Activated B cell treated with CpG ODN at 0.5 μM for 24 hours (primary cell): ENCODE data around the gene GPR62. TPM values are rescaled to one million over a fixed set of nuclear protein-coding genes. Genes with fewer than 3 reads are reported as not detected.

Experiments used
- ATAC-seq: fragments of 200-7000 bp; cut with Tn5 transposase; one replicate; pipeline ENCODE4 v1.10.0; 2021; ENCODE audit warnings: low read depth, mild to moderate bottlenecking, moderate library complexity
- CTCF ChIA-PET: fragments of 350-600 bp; sonication (Branson Sonifier 250); formaldehyde crosslinking; loops from one replicate; lab custom pipeline; 2021; ENCODE audit warnings: antibody characterized with exemption; lab: Charles Lee
- POLR2A ChIA-PET: fragments of 350-600 bp; sonication (Branson Sonifier 250); formaldehyde crosslinking; loops from one replicate; lab custom pipeline; 2021; ENCODE audit warnings: antibody characterized with exemption; lab: Charles Lee
- DNase-seq: peaks from one replicate; pipeline ENCODE4 v3.0.0; 2022
- H3K27ac Mint-ChIP-seq: one replicate; pipeline ENCODE4 v1.8.0; 2020; ENCODE audit warnings: mixed read lengths
- H3K27me3 Mint-ChIP-seq: one replicate; pipeline ENCODE4 v1.8.0; 2021; ENCODE audit warnings: mixed read lengths
- H3K36me3 Mint-ChIP-seq: one replicate; pipeline ENCODE4 v1.8.0; 2021; ENCODE audit warnings: low read depth, mixed read lengths
- H3K4me1 Mint-ChIP-seq: one replicate; pipeline ENCODE4 v1.8.0; 2021; ENCODE audit warnings: mixed read lengths
- H3K4me3 Mint-ChIP-seq: one replicate; pipeline ENCODE4 v1.8.0; 2020; ENCODE audit warnings: mild to moderate bottlenecking, mixed read lengths
- H3K9me3 Mint-ChIP-seq: one replicate; pipeline ENCODE4 v1.8.0; 2020; ENCODE audit warnings: mixed read lengths
- intact Hi-C: fragments of 100-400 bp; cut with micrococcal nuclease; formaldehyde crosslinking; loops from one replicate; pipeline ENCODE4 v1.15.1; 2024
- total RNA-seq: library from RNA; stranded (reverse); gene quantifications from 2 replicates; pipeline ENCODE4 v1.2.3, GENCODE V29; 2022
- TF ChIP-seq, protein P1 (sequence below): fragments of 200-600 bp; IDR thresholded peaks from one replicate; pipeline ENCODE4 v1.8.0; 2022; ENCODE audit warnings: antibody characterized with exemption, mild to moderate bottlenecking

GPR62 gene
- total RNA-seq, 1 donor from 2014 or later: not detected

- DNase-seq: no peak
Measured at GRCh38 chr3:51966016-51966415, 10.8 kb downstream of the GPR62 start.

GRCh38 chr3:51966486-51966885, 11.3 kb downstream of the GPR62 start:
- no peak for DNase-seq
- ChIA-PET CTCF (no interaction called here), POLR2A (interaction anchor here (0.6 to 1.8 kb wide), 4 partner anchors 8 to 582 kb away, joined by 3 to 6 read pairs (median 4); partner anchors contain the start of genes ABHD14A, ACY1 and RRP9)
- intact Hi-C loops: no loop called here
- peaks cover 1% of the 10 kb centered on the region for H3K36me3 Mint-ChIP-seq
- H3K27ac Mint-ChIP-seq: no peak overlapping the region
- H3K9me3 Mint-ChIP-seq: no peaks in the 10 kb centered on the region
- peaks cover 5% of the 10 kb centered on the region for H3K27me3 Mint-ChIP-seq
- no peak for ATAC-seq
- H3K4me1 Mint-ChIP-seq: peaks cover 15% of the 10 kb centered on the region
- H3K4me3 Mint-ChIP-seq: peak overlapping the region; percentile 77
- TF ChIP-seq, protein P1, sequence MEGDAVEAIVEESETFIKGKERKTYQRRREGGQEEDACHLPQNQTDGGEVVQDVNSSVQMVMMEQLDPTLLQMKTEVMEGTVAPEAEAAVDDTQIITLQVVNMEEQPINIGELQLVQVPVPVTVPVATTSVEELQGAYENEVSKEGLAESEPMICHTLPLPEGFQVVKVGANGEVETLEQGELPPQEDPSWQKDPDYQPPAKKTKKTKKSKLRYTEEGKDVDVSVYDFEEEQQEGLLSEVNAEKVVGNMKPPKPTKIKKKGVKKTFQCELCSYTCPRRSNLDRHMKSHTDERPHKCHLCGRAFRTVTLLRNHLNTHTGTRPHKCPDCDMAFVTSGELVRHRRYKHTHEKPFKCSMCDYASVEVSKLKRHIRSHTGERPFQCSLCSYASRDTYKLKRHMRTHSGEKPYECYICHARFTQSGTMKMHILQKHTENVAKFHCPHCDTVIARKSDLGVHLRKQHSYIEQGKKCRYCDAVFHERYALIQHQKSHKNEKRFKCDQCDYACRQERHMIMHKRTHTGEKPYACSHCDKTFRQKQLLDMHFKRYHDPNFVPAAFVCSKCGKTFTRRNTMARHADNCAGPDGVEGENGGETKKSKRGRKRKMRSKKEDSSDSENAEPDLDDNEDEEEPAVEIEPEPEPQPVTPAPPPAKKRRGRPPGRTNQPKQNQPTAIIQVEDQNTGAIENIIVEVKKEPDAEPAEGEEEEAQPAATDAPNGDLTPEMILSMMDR: no peak

More at GRCh38 chr3:51966016-51966415, 10.8 kb downstream of the GPR62 start:
- Mint-ChIP-seq H3K27ac (no peak overlapping the region), H3K9me3 (no peaks in the 10 kb centered on the region), H3K4me3 (no peak overlapping the region), H3K36me3 (peaks cover 1% of the 10 kb centered on the region), H3K4me1 (peaks cover 15% of the 10 kb centered on the region), H3K27me3 (peaks cover 5% of the 10 kb centered on the region)
- CTCF ChIA-PET: interaction anchor here (0.7 kb wide), 1 partner anchor 9 kb away, joined by 3 read pairs; the partner anchor contains the start of gene ABHD14A
- TF ChIP-seq, protein P1: no peak
- POLR2A ChIA-PET: no interaction called here
- ATAC-seq: no peak
- intact Hi-C loops: no loop called here

- POLR2A ChIA-PET: interaction anchor here (0.6 to 2.4 kb wide), 6 partner anchors 8 to 583 kb away, joined by 3 to 7 read pairs (median 4); partner anchors contain the start of genes ABHD14A, ACY1, PARP3 and RPL29
- CTCF ChIA-PET: interaction anchor here (1.4 kb wide), 1 partner anchor 24 kb away, joined by 3 read pairs; the partner anchor contains the start of gene PARP3
- Mint-ChIP-seq H3K27me3 (peaks cover 5% of the 10 kb centered on the region), H3K27ac (no peak overlapping the region), H3K9me3 (no peaks in the 10 kb centered on the region), H3K4me1 (peaks cover 15% of the 10 kb centered on the region), H3K36me3 (peaks cover 1% of the 10 kb centered on the region), H3K4me3 (peak overlapping the region; percentile 77)
- TF ChIP-seq, protein P1: no peak
- ATAC-seq (peak; percentile 70), DNase-seq (peak; percentile 39)
- intact Hi-C loops: loop anchor here (1.0 kb wide), 1 partner anchor 11 kb away; no protein-coding TSS in a partner anchor
Measured at GRCh38 chr3:51966922-51967383, 11.8 kb downstream of the GPR62 start.

DNA sequence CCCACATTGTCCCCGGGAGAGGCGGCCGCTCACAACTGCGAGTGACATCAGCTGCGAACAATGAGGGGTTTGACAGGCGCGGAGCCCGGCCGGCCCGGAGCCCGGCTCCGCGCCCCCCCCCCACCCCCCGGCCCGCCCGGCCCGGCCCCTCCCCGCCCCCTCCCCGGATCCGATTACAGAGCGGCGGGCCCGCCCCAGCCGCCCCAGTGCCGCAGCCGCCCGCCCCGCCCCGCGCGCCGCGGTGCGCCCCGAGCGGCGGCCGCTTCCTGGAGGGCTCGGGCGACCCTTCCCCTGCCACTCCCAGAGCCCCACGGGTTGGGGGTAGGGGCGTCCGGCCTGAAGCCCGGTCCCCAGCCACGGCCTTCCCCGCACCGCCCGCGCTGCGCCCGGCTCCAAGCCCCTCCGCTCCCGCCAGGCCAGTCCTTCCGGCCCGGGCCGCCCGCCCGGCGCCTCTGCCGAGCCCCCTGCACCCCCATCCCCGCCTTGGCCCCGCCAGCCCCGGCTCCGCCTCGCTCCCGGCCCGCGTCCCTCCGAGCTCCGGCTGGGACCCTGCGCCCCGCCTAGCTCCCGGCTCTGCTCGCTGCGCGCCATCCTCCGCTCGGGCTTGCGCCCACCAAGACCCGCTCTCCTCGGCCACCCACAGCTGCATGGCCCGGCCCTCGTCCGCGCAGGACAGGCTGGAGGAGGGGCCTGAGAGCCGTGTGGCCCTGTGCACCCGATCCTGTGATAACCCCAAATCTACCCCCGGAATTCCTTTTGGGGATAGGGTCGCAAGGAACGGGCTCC, 12.4 kb downstream of the GPR62 start, which contains the start of gene PCBP4:
PCBP4 (minus strand) TSS at position 71 of the 786 bp plus-strand sequence. CDS start 6,214 bp downstream, outside the sequence.
- H3K9me3 Mint-ChIP-seq: no peaks in the 10 kb centered on the region

More for the DNA sequence above, 12.4 kb downstream of the GPR62 start, which contains the start of gene PCBP4:
- H3K4me3 Mint-ChIP-seq: peak within 1 kb of the TSS; percentile 85
- TF ChIP-seq, protein P1: no peak
- DNase-seq (peak; percentile 42), ATAC-seq (peak; percentile 77)
- H3K27ac Mint-ChIP-seq: peak within 1 kb of the TSS; percentile 66
- ChIA-PET POLR2A (interaction anchor here (0.6 to 2.4 kb wide), 6 partner anchors 15 to 467 kb away, joined by 3 to 7 read pairs (median 5); partner anchors contain the start of genes ACY1, PARP3, RPL29 and RRP9), CTCF (interaction anchor here (1.4 kb wide), 1 partner anchor 25 kb away, joined by 3 read pairs; the partner anchor contains the start of gene PARP3)
- H3K36me3 Mint-ChIP-seq: peaks cover 1% of the 10 kb centered on the region
- peaks cover 16% of the 10 kb centered on the region for H3K4me1 Mint-ChIP-seq
- intact Hi-C loops: loop anchor here (1.0 kb wide), 1 partner anchor 11 kb away; no protein-coding TSS in a partner anchor
- H3K27me3 Mint-ChIP-seq: peaks cover 5% of the 10 kb centered on the region
